GM19372 (cell line): ENCODE measurements around the gene DLG2.

Experiments
- ATAC-seq: cut with Tn5 transposase; IDR thresholded peaks from one replicate; pipeline ENCODE4 v1.9.1; 2021; ENCODE audit warnings: mild to moderate bottlenecking, low read depth, moderate library complexity; ENCODE audit not compliant: unreplicated experiment

DLG2 gene

DNA sequence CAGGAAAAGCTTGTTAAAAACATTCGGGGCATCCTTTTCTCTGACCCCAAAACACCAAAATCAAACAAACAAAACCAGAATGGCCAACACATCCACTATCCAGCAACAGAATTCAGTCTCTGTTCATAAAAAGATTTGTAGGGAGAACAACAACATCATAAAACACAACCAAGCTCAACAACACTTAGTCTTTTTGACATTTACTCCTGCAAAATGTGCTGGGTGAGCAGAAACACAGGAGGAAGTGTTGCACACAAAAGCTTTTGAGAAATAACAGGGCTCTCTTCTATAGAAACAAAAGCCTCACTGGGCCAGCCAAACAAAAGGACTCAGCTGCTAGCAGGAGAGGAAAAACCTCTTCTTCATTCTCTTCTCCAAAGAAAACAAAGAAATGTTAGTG, 1604.9 kb downstream of the DLG2 start:
- no peak for ATAC-seq

DNA sequence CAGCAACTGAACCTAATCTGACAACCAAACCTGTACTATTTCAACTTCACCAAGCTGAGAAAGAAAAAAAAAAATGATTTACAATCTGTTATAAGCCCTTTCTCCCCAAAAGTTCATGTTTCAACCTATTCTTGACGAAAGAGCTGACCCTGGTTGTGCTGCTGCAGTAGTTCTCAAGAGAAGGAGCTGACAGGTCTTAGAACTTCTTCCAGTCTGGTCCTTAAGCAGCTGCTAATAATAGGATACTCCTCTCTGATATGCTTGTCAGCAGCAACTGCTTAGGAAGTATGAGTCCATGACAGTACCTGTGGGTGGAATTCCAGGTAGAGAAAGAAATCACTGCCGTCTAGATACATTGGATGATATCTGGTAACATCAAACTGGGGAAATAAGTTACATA, 1605.9 kb downstream of the DLG2 start:
- no peak for ATAC-seq

DNA sequence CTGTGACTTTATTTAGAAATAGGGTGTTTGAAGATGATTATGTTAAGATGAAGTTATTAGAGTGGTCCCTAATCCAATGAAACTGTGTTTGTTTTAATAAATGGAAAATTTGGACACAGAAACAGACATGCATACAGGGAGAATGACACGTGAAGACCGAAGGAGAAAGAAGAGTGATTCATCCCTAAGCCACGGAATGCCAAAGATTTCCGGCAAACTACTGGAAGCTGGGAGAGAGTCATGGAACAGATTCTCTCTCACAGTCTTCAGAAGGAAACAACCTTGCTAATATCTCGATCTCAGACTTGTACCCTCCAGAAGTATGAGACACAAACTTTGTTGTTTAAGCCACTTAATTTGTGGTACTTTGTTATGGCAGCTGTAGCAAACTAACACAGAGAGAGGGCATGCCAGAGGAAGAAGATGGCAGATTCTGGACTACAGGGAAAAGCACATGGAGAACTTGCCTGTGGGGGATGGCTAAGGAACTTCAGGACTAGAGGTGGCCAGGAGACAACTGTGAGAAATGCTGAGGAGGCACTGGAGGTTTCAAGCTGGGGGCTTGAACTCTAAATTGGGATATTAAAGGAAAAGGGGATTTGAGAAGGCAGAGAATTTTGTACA, 1607.5 kb downstream of the DLG2 start:
- no peak for ATAC-seq

DNA sequence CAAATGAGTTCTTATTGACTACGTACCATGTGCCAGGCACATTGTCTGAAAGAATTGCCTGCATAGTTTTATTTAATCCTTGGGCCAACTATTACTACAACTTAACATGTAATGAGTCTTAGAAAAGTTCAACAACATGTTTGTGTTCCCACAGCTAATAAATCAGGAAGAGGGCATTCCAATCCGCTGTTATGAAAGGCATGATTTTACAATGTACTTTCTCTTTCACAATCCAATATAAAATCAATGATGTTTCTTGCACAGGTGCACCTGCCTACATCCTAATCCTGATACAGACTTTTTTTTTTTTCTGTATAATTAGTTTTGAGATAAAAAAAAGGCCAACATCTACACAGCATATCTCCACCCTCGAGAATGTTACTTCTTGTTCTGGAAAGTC, 1612.6 kb downstream of the DLG2 start:
- ATAC-seq = no peak

DNA sequence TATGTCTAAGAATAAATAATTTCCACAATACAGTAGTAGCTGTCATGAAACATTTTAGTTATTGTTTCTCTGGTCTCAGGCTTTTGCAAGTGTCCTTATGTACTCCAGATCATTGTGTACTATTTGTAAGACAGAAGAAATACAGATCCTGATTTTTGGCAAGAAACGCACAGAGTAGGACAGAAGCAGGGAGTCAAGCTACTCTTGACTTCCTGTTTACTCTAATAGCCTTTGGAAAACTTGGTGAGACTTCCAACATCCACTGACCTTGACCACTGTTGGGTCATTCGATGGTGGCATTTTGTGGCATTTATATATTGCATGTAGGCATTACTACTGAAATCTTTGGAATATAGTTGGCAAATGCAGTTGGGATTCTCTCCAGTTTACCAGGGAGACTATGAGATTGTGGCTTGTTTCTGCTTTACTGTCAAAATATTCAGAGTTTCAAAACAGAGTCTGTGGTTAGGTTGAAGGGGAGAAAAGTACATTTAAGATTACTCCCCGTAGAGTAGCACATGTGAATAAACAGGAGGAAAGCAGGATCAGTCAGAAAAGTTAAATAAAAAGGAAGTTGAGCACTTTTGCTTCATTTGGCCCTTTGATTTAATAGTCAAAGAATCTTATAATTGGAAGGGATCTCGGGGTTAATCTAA, 1614.8 kb downstream of the DLG2 start:
- no peak for ATAC-seq

DNA sequence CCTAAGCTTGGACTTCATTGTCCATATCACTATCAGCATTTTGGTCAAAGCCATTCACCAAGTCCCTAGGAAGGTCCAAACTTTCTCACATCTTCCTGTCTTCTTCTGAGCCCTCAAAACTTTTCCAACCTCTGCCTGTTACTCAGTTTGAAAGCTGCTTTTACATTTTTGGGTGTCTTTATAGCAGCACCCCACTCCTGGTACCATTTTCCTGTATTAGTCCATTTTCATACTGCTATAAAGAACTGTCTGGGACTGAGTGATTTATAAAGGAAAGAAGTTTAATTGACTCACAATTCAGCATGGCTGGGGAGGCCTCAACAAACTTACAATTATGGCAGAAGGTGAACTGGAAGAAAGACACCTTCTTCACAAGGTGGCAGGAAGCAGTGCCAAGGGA, 1624.0 kb downstream of the DLG2 start:
- no peak for ATAC-seq

DNA sequence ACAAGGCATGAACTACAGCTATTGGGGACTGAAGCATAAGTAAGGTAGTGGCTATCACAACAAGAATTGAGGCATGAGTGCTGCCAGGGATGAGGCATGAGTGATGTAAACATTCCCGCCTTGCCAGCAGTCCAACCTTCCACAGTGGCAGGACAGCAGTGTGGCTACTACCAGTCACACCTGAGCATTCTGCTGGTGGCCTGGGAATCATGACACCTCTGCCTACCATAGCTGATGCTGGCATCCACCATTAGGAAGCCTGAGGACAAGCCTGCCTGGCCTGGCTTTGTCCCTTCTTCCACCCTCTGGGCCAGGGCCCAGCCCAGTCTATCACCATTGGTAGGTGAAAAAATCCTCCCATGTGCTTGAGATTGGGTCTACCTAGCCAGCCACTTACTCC, 1628.2 kb downstream of the DLG2 start:
- ATAC-seq = no peak

DNA sequence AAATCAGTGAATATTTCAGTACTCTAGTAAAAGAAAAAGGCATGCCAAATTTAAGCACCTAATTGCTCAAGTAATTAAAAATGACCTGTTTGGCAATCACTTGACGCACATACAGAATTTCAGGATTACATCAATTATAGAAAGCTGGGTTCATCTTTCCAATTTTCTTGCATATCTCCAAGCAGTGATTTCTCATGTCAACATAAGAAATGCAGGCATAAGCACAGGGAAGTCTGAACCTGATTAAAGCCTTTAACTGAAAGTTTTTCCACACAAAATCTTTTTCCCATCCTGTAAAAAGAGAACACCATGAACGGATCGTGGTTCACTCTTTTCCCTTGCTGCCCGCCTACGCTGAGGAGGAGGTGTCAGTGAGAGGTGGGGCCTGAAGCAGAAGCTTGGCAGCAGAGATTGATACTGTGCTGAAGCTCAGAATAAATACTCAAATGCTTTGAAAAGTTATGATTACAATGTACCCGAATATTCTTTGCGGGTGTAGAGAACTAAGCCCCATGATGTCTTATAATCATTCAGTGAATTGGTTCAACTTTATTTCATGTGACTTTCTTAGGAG, 1636.9 kb downstream of the DLG2 start:
- no peak for ATAC-seq

DNA sequence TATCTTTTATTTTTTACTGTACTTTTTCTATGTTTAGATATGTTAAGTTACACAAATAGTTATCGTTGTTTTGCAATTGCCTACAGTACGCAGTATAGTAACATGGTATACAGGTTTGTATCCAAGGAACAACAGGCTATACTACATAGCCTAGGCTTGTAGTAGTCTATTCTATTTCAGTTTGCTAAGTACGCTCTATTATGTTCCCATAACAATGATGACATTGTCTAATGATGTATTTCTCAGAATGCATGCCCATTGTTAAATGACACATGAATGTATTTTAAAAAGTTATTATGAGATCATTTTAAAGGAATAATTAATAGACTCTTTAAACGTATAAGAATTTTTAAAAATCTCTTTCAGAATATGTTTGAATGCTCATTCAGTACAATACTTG, 1644.3 kb downstream of the DLG2 start:
- ATAC-seq = no peak

DNA sequence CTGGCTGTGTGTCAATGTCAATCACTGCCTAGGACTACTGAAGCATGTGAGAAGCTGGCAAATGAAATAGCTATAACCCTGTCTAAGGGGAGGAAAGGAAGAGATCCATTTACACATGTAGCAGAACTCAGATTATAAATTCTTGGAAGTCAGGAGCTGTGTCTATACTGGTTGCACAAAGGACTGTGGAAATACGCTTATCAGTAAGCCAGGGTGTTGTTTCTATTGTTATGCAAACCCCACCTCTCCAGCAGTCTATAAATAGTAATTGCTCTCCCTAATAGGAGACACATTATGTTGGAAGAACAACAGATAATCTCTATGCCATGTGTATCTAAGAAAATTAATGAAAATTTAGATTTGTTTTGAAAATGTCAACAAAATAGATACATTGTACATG, 1647.6 kb downstream of the DLG2 start:
- no peak for ATAC-seq

DNA sequence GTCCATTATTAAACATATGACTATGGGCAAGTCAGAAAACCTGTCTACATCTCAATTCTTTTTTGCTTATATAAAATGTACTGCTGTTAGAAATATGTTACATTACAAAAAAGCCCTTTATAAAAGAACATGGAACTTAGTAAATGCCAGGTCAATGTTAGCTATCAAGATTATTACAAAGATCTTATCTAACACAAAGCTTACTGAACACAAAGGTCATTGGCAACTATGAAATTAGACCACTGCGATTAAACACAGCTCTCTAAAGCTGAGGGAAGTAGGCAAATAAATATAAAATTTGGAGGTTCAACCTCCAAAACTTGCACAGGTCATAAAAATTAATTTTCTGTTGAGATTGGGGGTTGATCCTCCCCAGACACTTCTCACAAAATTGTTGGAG, 1648.2 kb downstream of the DLG2 start:
- no peak for ATAC-seq

DNA sequence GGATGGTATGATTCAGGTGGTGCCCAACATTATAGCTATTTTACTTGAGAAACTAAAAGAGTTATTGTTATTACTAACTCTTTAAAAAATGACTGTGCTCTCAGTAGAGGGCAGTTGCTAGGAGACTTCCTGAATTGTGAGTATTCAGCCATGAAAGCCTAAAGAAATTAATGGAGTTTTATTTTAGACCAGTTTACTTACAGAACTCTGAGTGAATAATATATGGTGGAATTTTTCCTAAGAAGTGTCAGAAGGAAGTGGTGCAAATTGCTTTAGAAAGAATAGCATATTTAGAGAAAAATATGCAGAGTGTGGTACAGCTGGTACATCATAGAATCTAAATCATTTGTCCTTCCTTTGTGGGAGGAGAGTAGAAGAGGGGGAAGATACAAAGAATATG, 1651.1 kb downstream of the DLG2 start:
- no peak for ATAC-seq

DNA sequence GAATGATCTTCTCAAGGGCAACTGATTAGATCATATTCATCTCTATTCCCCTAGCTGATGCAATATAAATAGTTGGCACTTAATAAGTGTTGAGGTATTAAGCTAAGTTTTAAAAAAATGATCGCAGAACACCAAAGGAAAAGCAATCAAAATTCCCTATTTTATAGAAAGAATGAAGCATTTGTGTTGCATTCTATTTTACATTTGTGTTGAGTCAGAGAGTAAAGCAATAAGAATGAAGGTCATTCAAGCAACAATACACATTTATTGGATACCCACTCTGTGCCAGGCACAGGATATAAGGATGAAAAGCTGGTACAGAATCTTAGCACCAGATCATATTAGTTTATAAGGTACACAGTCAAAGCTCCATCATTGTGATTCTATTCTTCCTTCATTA, 1654.6 kb downstream of the DLG2 start:
- ATAC-seq = no peak

DNA sequence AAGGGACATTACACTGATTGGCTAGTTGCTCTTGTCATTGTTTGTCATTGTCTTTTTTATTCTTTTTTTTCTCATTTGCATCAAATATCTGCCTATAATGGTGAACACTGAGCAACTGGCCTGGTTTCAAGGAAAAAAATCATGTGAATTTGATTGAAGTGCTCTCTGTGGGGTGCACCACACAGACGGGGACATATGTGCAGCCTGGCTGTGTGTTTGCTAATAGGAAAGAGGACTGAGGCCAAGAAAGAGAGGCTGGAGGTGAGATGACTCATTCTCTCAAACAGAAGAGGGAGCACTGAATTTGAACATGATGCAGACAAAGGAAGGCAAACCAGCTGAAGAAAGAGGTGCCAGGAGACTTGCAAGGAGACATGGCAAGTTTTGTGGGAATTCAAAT, 1656.1 kb downstream of the DLG2 start:
- ATAC-seq = no peak

DNA sequence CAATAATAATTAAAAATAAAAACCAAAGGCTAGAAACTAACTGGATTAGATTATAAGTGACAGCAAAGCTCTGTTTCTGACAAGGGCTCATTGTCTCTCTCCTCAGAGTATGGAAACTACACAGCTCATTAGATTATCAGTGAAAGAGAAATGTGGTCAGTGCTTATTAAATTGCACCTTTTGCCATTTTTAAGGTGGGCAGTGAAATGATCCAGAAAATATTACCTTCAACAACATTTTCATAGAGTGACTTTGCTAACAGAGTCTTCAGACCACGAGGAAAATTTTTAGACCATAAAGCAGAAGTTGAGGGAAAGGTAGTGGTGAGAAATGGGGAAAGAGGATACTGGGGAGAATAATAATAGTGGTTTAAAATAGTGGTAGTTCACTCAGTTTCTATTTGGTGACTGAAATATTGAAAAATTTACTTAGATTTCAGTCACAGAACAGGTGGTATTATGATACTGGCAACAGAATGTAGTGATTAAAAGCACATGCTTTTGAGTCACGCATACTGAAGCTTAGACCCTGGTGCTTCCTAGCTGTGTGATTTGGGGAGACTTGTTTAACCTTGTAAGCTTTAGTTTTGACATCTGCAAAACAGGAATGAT, 1657.0 kb downstream of the DLG2 start:
- no peak for ATAC-seq

DNA sequence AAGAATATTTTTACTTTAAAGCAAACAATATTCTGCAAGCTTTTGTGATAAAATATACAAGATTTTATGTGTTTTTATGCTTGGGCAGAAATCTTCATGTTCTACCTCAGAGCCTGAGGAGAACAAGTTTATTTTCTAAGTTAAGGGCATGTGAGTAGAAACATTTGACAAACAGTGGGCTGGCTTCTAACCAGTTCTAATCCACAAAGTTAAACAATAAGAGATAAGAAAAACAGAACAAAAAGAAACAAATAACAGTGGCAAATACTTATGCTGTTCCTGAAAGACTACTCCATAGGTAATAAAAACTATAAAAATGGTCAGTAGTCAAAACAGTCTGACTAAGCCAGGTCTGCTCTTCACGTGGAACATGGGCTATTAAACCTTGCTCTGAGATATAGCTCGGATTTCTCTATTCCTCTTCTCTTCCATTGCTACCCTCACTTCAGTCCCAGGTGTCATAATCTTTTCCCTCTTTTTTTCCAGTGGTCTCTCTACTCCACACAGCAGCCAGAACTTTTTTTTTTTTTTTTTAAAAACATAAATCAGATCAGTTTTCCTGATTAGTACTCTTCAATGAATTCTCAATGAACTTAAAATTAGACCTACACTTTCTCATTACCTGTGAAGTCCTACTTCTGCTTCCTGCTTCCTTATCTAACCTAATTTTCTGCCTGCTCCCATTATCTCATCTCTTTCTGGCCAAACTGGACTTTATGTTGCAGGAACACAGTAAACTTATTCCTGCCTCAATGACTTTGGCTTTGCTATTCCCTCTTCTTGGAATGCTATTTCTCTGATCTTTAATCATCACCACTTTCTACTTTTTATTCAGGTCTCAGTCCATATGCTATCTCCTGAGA, 1669.9 kb downstream of the DLG2 start:
- ATAC-seq = no peak

DNA sequence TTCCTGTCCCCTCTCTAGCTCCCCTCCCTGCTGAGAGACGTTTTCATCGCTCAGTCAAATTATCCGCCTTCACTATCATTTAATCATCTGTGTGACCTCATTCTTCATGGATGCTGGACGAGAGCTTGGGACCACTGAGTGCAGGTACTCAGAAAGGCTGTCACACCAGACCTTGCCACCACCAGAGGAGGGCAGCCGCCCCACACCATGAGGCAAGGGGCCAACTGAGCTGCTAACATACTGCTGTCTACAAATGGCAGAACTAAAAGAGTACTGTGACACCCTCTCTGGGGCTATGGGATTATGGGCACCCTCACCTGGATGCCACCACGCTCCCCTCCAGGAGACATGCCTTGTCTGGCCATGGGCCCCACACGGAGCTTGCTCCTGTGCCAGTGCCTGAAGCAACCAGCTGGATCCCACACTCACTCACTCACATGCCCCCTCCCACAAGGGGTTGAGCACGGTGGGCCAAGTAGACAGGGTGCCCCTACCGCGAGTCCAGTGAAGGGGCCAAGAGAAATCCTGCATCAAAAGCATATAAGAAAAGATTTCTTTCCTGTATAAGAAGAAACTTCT, 1670.9 kb downstream of the DLG2 start:
- no peak for ATAC-seq

DNA sequence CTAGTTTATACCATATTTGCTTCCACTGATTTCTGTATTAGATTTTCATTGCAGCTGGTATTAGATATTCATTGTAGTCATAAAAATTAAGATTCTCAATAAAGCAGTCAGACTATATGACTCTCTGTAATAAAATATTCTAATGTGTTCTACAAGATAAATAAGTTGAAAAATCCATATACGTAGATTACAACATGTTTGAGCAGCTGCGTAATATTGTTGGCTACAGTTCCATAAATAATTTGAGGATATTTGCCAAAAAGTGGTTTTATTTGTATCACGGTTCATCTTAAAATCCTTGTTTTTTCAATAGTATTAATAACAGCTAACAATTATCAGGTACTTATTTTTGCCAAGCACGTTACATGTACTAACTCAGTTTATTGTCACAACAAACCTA, 1672.4 kb downstream of the DLG2 start:
- ATAC-seq = no peak

DNA sequence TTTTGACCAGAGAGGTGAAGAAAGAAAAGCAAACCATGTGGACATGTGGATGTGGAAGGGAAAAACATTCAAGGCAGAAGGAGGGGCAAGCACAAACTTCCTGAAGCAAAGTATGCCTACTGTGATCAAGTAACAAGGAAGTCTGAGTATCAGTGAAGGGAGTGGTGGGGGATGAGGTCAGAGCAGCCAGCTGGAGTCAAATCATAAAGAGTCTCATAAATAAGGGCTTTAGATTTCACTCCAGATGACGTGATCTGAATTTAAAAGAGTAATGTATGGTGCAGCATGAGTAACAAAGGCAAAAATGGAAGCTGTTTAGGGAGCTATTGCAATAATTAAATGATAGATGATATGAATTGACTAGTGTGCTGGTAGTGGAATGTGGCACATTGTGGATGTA, 1675.6 kb downstream of the DLG2 start:
- ATAC-seq = no peak

DNA sequence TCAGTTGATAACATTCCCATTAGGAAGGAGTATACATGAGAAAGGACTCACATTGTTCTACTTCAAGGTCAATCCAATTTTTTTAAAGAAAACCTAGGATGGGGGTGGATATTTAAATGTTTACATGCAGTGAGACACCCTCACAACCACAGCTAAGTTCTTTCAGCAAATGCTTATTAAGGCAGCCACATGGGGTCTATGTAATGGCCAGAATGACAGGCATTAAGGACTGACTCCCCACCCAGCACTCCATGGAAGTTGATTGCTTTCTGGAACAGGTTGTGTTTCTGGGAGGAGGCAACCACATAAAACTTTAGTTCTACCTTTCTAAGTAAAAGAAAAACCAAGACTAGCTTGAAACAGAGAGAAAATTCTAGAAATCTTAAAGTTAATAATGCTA, 1678.9 kb downstream of the DLG2 start:
- ATAC-seq = no peak

DNA sequence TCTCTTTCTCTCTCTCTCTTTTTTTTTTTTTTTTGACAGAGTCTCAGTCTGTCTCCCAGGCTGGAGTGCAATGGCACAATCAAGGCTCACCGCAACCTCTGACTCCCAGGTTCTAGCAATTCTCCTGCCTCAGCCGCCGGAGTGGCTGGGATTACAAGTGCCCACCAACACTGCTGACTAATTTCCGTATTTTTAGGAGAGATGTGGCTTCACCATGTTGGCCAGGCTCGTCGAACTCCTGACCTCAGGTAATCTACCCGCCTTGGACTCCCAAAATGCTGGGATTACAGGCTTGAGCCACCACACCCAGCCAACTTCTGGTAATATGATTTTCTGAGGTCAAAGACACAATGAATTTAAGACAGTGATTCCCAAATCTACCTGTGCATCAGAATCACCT, 1681.2 kb downstream of the DLG2 start:
- ATAC-seq = no peak
